OCI-LY1 (cell line): ENCODE data around the gene GPR32.
A peak's percentile ranks its signal among the peaks of the same experiment; 100 is the strongest.

Source experiments
- EZH2 ChIP-seq: fragments of 200-600 bp; sonication (generic), shearing (Covaris generic); IDR thresholded peaks from 2 replicates; pipeline ENCODE4 v1.8.0; 2017; ENCODE audit warnings: borderline replicate concordance, mixed run types, mild to moderate bottlenecking, antibody characterized with exemption, low read length, moderate library complexity, mixed read lengths
- TF ChIP-seq, protein P1 (sequence below): fragments of 200-600 bp; sonication (generic), shearing (Covaris generic); IDR thresholded peaks from 2 replicates; pipeline ENCODE4 v1.5.1; 2017; ENCODE audit warnings: mild to moderate bottlenecking, antibody characterized with exemption, low read length, moderate library complexity, mixed read lengths

DNA sequence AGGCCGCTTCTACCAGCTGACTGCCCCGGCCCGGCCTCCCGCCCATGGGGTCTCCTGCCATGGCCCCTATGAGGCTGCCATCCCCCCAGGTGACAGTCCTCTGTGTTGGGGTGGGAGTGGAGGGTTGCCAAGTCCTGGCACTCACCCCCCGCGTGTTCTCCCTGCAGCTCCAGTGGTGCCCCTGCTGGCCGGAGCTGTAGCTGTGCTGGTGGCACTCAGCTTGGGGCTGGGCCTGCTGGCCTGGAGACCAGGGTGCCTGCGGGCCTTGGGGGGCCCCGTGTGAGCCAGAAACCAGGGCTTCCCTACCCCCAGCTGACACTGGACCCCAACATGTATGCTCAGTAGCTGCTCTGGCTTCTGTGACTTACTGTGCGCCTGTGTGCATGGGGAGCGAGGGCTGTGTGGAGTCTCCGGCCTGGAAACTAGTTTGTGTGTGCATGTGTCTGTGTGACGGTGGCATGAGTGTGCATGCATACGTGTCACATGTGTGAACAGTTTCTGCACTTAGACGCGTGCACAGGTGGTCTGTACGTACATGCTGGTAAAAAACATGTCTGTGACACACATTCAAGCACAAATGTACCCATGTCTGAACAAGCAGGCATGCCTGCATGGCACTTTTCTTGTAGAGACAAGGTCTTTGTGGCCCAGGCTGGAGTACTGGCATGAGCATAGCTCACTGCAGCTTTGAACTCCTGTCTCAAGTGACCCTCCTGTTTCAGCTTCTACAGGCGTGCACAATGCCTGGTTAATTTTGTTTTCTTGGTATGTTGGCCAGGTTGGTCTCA lies 24.8 kb downstream of the GPR32 start:
- TF ChIP-seq, protein P1, sequence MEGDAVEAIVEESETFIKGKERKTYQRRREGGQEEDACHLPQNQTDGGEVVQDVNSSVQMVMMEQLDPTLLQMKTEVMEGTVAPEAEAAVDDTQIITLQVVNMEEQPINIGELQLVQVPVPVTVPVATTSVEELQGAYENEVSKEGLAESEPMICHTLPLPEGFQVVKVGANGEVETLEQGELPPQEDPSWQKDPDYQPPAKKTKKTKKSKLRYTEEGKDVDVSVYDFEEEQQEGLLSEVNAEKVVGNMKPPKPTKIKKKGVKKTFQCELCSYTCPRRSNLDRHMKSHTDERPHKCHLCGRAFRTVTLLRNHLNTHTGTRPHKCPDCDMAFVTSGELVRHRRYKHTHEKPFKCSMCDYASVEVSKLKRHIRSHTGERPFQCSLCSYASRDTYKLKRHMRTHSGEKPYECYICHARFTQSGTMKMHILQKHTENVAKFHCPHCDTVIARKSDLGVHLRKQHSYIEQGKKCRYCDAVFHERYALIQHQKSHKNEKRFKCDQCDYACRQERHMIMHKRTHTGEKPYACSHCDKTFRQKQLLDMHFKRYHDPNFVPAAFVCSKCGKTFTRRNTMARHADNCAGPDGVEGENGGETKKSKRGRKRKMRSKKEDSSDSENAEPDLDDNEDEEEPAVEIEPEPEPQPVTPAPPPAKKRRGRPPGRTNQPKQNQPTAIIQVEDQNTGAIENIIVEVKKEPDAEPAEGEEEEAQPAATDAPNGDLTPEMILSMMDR = peak; percentile 42; the same call in 1 of the 2 replicates
- no peak for TF ChIP-seq EZH2
